ENCODE measurements around the gene CRYBA2.

The CRYBA2 gene

GRCh38 chr2:219028996-219029828, 36.0 kb upstream of the CRYBA2 start:
- no peak for DNase-seq (ENCODE audit: low read depth)
- H3K4me3 ChIP-seq (ENCODE audit: low read depth, low read length) = no peak overlapping the region
- TF ChIP-seq CTCF (IDR thresholded peaks at IDR 0.05; ENCODE audit: low read depth, low read length, missing control alignments) = no peak

- DNase-seq (ENCODE audit: low read depth) = no peak
- TF ChIP-seq CTCF (IDR thresholded peaks at IDR 0.05; ENCODE audit: low read depth, low read length, missing control alignments) = no peak
- H3K4me3 ChIP-seq (ENCODE audit: low read depth, low read length) = no peak overlapping the region
Measured at GRCh38 chr2:219028141-219028540, 34.9 kb upstream of the CRYBA2 start.

GRCh38 chr2:219027511-219028055, 34.4 kb upstream of the CRYBA2 start:
- no peak for TF ChIP-seq CTCF (IDR thresholded peaks at IDR 0.05; ENCODE audit: low read depth, low read length, missing control alignments)
- DNase-seq (ENCODE audit: low read depth) = no peak
- no peak overlapping the region for H3K4me3 ChIP-seq (ENCODE audit: low read depth, low read length)

GRCh38 chr2:219026946-219027345, 33.7 kb upstream of the CRYBA2 start:
- H3K4me3 ChIP-seq (ENCODE audit: low read depth, low read length) = no peak overlapping the region
- no peak for DNase-seq (ENCODE audit: low read depth)
- TF ChIP-seq CTCF (IDR thresholded peaks at IDR 0.05; ENCODE audit: low read depth, low read length, missing control alignments) = no peak

- no peak for TF ChIP-seq CTCF (IDR thresholded peaks at IDR 0.05; ENCODE audit: low read depth, low read length, missing control alignments)
- H3K4me3 ChIP-seq (ENCODE audit: low read depth, low read length) = no peak overlapping the region
- DNase-seq (ENCODE audit: low read depth) = no peak
Measured at GRCh38 chr2:219025637-219026585, 32.7 kb upstream of the CRYBA2 start.

GRCh38 chr2:219024059-219024458, 30.8 kb upstream of the CRYBA2 start:
- no peak for DNase-seq (ENCODE audit: low read depth)
- no peak overlapping the region for H3K4me3 ChIP-seq (ENCODE audit: low read depth, low read length)
- TF ChIP-seq CTCF (IDR thresholded peaks at IDR 0.05; ENCODE audit: low read depth, low read length, missing control alignments) = no peak

Measured in GM12864 (cell line).